ENCODE data around the gene POLR3G. TPM values are rescaled to one million over a fixed set of nuclear protein-coding genes. Genes with fewer than 3 reads are reported as not detected.
A peak's percentile ranks its signal among the peaks of the same experiment; 100 is the strongest.

Gene POLR3G
- polyA plus RNA-seq, 1 experiment = 0.87 TPM

- Histone ChIP-seq H3K4me3 (ENCODE audit: low read depth, low read length) (no peak overlapping the region), H3K36me3 (ENCODE audit: control insufficient read depth, insufficient read depth, low read length) (no peaks in the 10 kb centered on the region), H3K27me3 (ENCODE audit: control insufficient read depth, insufficient read depth, low read length) (no peaks in the 10 kb centered on the region)
- DNase-seq (ENCODE audit: low read depth) = no peak
- TF ChIP-seq, protein P1, sequence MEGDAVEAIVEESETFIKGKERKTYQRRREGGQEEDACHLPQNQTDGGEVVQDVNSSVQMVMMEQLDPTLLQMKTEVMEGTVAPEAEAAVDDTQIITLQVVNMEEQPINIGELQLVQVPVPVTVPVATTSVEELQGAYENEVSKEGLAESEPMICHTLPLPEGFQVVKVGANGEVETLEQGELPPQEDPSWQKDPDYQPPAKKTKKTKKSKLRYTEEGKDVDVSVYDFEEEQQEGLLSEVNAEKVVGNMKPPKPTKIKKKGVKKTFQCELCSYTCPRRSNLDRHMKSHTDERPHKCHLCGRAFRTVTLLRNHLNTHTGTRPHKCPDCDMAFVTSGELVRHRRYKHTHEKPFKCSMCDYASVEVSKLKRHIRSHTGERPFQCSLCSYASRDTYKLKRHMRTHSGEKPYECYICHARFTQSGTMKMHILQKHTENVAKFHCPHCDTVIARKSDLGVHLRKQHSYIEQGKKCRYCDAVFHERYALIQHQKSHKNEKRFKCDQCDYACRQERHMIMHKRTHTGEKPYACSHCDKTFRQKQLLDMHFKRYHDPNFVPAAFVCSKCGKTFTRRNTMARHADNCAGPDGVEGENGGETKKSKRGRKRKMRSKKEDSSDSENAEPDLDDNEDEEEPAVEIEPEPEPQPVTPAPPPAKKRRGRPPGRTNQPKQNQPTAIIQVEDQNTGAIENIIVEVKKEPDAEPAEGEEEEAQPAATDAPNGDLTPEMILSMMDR (IDR thresholded peaks at IDR 0.05; ENCODE audit: insufficient read depth, low read depth, low read length) = no peak
- CTCF ChIA-PET = interaction anchor here (0.7 kb wide), 1 partner anchor 9 kb away, joined by 4 read pairs; the partner anchor contains the start of genes MBLAC2 and POLR3G
- POLR2A ChIA-PET = no interaction called here
Measured at GRCh38 chr5:90483206-90483605, 8.5 kb downstream of the POLR3G start.

GRCh38 chr5:90484540-90484939 lies 9.9 kb downstream of the POLR3G start:
- TF ChIP-seq, protein P1 (IDR thresholded peaks at IDR 0.05; ENCODE audit: insufficient read depth, low read depth, low read length) = no peak
- no peaks in the 10 kb centered on the region for H3K36me3 ChIP-seq (ENCODE audit: control insufficient read depth, insufficient read depth, low read length)
- no peak overlapping the region for H3K4me3 ChIP-seq (ENCODE audit: low read depth, low read length)
- CTCF ChIA-PET = interaction anchor here (0.6 kb wide), 1 partner anchor 28 kb away, joined by 4 read pairs; no protein-coding TSS in a partner anchor
- DNase-seq (ENCODE audit: low read depth) = no peak
- POLR2A ChIA-PET = no interaction called here
- no peaks in the 10 kb centered on the region for H3K27me3 ChIP-seq (ENCODE audit: control insufficient read depth, insufficient read depth, low read length)

DNA sequence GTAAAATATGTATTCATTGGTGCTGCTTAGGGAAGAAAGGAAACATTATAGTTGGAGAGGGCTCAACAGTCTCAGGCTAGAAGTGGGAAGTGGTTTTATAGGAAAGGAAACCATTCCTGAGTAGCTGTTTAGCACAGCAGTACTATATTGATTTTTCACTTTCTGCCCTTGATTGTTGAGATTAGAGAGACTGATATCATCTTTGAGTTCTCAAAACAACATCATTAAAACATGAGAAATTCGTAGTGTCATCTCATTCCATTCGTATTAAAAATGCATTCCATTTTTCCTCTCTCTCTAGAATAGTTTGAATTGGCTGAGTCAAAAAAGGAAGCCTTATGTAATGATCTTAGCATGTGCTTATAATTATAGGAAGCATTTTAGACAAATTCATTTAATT lies 14.1 kb downstream of the POLR3G start:
- TF ChIP-seq, protein P1 (IDR thresholded peaks at IDR 0.05; ENCODE audit: insufficient read depth, low read depth, low read length) = no peak
- ChIA-PET POLR2A (no interaction called here), CTCF (interaction anchor here (1.2 kb wide), 1 partner anchor 9 kb away, joined by 3 read pairs; no protein-coding TSS in a partner anchor)
- DNase-seq (ENCODE audit: low read depth) = peak; percentile 61
- Histone ChIP-seq H3K27me3 (ENCODE audit: control insufficient read depth, insufficient read depth, low read length) (no peaks in the 10 kb centered on the region), H3K4me3 (ENCODE audit: low read depth, low read length) (no peak overlapping the region), H3K36me3 (ENCODE audit: control insufficient read depth, insufficient read depth, low read length) (no peaks in the 10 kb centered on the region)

GRCh38 chr5:90494043-90494442 lies 19.4 kb downstream of the POLR3G start:
- ChIA-PET CTCF (no interaction called here), POLR2A (no interaction called here)
- no peaks in the 10 kb centered on the region for H3K27me3 ChIP-seq (ENCODE audit: control insufficient read depth, insufficient read depth, low read length)
- TF ChIP-seq, protein P1 (IDR thresholded peaks at IDR 0.05; ENCODE audit: insufficient read depth, low read depth, low read length) = no peak
- H3K36me3 ChIP-seq (ENCODE audit: control insufficient read depth, insufficient read depth, low read length) = no peaks in the 10 kb centered on the region
- DNase-seq (ENCODE audit: low read depth) = no peak
- no peak overlapping the region for H3K4me3 ChIP-seq (ENCODE audit: low read depth, low read length)

- TF ChIP-seq, protein P1 (IDR thresholded peaks at IDR 0.05; ENCODE audit: insufficient read depth, low read depth, low read length) = no peak
- CTCF ChIA-PET = no interaction called here
- no peaks in the 10 kb centered on the region for H3K27me3 ChIP-seq (ENCODE audit: control insufficient read depth, insufficient read depth, low read length)
Measured at GRCh38 chr5:90495146-90495545, 20.5 kb downstream of the POLR3G start.

More at GRCh38 chr5:90495146-90495545, 20.5 kb downstream of the POLR3G start:
- Histone ChIP-seq H3K4me3 (ENCODE audit: low read depth, low read length) (no peak overlapping the region), H3K36me3 (ENCODE audit: control insufficient read depth, insufficient read depth, low read length) (no peaks in the 10 kb centered on the region)
- DNase-seq (ENCODE audit: low read depth) = no peak
- POLR2A ChIA-PET = no interaction called here
